ENCODE data around the gene TNFRSF1B.

TNFRSF1B gene

GRCh38 chr1:12158357-12159092 lies 8.3 kb upstream of the TNFRSF1B start:
- DNase-seq: no peak

- DNase-seq: no peak
Observed at GRCh38 chr1:12159816-12160215, 7.0 kb upstream of the TNFRSF1B start.

DNA sequence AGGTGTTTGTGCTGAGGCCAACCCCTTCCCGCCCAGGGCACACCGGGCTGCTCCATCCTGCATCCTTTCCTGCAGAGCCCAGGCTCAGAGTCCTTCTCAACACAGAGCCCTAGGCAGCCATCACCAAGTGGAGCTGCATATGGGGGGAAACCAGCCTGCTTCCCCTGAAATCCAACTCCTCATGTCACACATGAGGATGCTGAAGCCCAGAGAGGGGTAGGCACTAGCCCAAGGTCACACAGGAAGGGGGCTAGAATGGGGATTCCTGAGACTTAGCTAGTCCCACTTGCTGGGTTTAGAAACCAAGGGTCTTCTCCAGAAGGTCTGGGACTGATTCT lies 5.5 kb upstream of the TNFRSF1B start:
- DNase-seq: no peak

DNA sequence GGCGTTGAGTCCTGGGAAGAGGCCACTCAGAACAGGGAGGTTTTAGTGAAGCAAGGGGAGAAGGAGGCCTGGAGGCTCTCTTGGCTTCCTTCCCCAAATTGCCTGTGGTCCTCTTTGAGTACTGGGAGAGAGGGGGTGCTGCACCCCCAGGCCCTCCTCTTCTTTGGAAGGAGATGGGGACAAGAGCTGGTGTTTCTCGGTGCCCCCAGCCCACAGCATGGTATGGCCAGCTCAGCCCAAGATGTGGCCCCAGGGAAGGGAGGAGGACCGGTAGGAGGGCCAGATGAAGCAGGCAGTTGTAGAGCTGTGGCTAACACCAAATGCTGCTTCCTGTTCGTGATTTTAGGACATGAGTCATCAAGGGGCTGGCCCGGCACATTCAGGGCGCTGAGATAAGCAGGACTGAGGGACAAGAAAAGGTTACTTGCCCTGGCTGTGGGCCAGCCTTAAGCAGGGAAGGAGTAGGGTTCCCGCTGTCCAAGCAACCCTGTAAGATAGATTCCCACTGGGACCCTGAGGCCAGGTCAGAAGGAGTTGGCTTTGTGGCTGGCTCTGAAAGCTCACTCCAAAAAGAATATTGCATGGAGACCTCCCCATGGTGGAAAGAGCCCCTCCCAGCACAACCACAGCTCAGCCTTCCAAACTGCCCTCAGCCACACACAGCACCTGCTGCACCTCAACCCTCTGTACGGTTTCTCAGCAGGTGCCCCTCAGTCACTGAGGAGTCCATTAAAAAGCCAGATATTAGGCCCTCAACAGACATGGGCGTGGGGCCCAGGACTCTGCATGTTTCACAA lies 4.9 kb upstream of the TNFRSF1B start:
- DNase-seq: peak; percentile 85 to 87

- DNase-seq: no peak
Observed at GRCh38 chr1:12162459-12163137, 4.2 kb upstream of the TNFRSF1B start.

GRCh38 chr1:12163210-12163609 lies 3.6 kb upstream of the TNFRSF1B start:
- DNase-seq: no peak

- no peak for DNase-seq
Observed at GRCh38 chr1:12164210-12164609, 2.6 kb upstream of the TNFRSF1B start.

DNA sequence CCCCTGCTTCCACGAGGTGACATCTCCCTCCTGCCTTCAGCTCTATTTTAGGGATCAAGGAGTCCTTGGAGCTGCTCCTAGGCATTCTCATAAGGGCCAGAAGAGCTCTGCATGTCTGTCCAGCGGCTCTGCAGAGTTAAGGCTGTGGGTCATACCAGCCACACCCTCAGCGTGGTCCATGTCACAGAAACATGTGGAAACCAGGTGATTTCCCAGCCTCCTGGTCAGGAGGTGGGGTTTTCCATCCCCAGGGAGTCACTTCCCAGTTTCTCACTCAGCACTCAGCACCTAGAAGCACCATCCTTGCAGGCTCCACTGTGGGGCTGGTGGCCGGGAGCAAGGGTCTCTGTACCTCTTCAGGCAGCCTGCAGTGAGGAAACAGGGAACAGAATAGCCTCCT lies 1.4 kb upstream of the TNFRSF1B start:
- DNase-seq: no peak

GRCh38 chr1:12167493-12168429 lies 970 bp downstream of the TNFRSF1B start:
- peak in 1 of 2 experiments; percentile 14 for DNase-seq

- no peak for DNase-seq
Observed at GRCh38 chr1:12168451-12169160, 1.8 kb downstream of the TNFRSF1B start.

DNA sequence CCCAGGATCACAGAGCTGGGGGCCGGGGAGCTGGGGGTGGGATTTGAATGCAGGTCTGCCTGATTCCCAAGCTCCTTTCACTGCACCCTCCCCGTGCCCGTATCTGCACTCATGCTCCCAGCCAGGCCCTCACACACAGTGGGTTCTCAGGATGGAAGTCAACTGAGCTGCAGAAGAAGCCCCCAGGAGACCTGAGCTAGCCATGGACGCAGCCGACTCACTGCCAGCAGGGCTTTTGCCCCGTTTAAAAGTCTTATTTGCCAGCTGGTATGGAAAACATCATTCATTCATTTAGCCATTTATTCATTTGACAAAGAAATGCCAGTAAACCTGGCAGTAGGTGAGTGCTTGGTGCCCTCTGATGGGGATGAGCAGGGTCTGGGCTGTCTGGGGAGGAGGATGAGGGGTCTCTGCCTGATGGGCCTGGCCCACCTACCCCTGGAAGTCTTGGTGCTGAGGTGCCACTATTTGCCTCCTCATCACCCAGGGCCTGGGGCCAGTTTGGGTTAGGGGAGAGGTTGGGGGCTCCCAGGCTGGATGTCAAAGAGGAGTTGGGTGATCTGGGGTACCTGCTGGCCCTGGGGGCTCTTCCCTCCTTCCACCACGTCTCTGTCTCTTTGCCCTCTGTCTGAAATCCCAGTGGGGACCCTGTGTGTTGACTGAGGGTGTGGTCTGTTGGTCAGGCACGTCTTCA lies 2.8 kb downstream of the TNFRSF1B start:
- no peak for DNase-seq

GRCh38 chr1:12170263-12170671 lies 3.5 kb downstream of the TNFRSF1B start:
- DNase-seq: no peak

GRCh38 chr1:12171206-12172041 lies 4.6 kb downstream of the TNFRSF1B start:
- no peak for DNase-seq

DNA sequence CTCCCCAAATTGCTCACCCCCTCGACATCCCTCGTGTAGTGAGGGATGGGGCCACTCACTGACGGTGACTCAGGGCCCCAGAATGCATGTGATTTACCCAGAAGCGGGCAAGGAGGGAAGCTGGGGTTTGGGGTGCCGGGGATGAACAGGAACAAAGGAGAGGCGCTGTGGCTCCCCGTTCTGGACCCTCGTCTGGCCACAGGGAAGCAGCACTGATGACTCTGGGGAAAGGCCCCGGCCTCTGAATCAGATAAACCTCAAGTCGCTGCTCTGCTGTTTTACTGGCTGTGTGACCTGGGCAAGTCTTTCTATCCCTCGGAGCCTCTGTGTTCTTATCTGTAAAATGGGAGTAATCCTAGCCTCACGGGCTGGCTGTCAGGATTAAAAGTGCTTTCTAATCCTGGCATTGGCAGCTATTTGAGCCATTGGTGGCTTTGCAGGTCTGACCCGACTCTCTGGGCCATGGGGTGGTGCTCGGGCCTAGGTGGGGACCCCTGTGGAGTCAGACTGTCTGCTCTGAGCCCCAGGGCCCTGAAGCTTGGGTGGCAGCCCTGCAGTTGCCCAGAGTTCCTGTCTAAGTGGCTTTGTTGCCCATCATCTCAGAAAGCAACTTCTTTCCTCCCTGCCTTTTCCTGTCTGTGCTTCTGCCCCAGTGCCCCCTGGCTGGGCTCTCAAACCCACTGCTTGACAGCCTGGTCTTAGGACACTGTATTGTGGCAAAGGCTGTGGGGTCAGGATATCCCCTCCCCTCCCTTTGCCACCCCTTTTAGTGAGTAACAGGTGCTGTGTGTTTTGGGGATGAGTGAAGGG lies 5.5 kb downstream of the TNFRSF1B start:
- no peak for DNase-seq

- DNase-seq: no peak
Observed at GRCh38 chr1:12173041-12173509, 6.3 kb downstream of the TNFRSF1B start.

DNA sequence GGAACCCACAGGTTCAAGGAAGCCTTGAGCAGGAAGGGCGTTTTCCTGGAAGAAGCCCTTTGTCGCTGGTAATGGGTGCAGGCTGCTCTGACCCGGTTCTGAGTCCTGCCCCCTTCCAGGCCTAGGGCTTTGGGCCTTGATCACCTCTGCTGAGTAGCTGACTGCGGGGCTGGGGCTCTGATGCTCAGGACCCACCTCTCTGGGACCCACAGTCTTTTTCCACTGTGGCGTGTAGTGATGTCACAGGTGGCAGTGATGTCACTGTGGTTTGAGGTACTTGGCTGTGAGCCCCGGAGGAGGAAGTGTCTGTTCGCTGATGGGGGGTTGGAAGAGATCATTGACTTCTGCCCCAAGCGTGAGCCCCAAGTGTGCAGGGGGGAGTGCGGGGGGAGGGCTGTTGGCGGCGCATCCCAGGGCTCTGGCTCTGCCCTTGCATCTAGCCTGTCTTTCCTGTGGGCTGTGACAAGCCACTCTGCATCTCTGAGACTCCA lies 6.9 kb downstream of the TNFRSF1B start:
- DNase-seq: peak; percentile 27 to 45

GRCh38 chr1:12174924-12175810 lies 8.4 kb downstream of the TNFRSF1B start:
- DNase-seq: no peak
